ENCODE measurements around the gene FEM1A. TPM values are rescaled to one million over a fixed set of nuclear protein-coding genes. Genes with fewer than 3 reads are reported as not detected.

The FEM1A gene
- total and polyA plus RNA-seq, 9 of the 15 experiments (the other 6 are each of a cell fraction or from before 2014, with no cell fraction given), result 0.08 to 19.0 (median 6.8) TPM

- no peak overlapping the region for H3K4me2 ChIP-seq (ENCODE audit: insufficient read depth, low read length)
- TF ChIP-seq ZNF511 (CRISPR knock-in tag; IDR thresholded peaks at IDR 0.05), result no peak
- TF ChIP-seq CCAR2 (IDR thresholded peaks at IDR 0.05; ENCODE audit: low read depth, low read length), result no peak
- TF ChIP-seq RB1 (IDR thresholded peaks at IDR 0.05; ENCODE audit: low read depth), result no peak
- TF ChIP-seq ZNF77 (CRISPR knock-in tag; IDR thresholded peaks at IDR 0.05), result no peak
- TF ChIP-seq, protein P1, sequence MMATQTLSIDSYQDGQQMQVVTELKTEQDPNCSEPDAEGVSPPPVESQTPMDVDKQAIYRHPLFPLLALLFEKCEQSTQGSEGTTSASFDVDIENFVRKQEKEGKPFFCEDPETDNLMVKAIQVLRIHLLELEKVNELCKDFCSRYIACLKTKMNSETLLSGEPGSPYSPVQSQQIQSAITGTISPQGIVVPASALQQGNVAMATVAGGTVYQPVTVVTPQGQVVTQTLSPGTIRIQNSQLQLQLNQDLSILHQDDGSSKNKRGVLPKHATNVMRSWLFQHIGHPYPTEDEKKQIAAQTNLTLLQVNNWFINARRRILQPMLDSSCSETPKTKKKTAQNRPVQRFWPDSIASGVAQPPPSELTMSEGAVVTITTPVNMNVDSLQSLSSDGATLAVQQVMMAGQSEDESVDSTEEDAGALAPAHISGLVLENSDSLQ (IDR thresholded peaks at IDR 0.05), result no peak
- TF ChIP-seq FUS (optimal IDR thresholded peaks at IDR 0.05; ENCODE audit: low read depth, low read length), result no peak
- TF ChIP-seq SMARCA5 (IDR thresholded peaks at IDR 0.05), result no peak
- no peak for TF ChIP-seq ETV5 (CRISPR knock-in tag; IDR thresholded peaks at IDR 0.05; ENCODE audit: low read depth)
- no peak for TF ChIP-seq RAD21 (CRISPR knock-in tag; conservative IDR thresholded peaks at IDR 0.05 in 1 of 2, IDR thresholded peaks at IDR 0.05 in 1 of 2)
- TF ChIP-seq ZNF436 (CRISPR knock-in tag; IDR thresholded peaks at IDR 0.05), result no peak
- no peaks in the 10 kb centered on the region for H3K9me3 ChIP-seq (replicated peaks; ENCODE audit: control insufficient read depth, insufficient read depth, low read depth, low read length)
- FAIRE-seq (no peak), ATAC-seq (no peak), DNase-seq (ENCODE audit: extremely low read depth in 1 of 4, low spot score in 3 of 4) (no peak)
- H3K9me1 ChIP-seq (ENCODE audit: control insufficient read depth, insufficient read depth, low read length), result peaks cover 5% of the 10 kb centered on the region
- H3K4me3 ChIP-seq, result no peak overlapping the region
- in situ Hi-C loops (cut with MboI) (no loop called here), intact Hi-C loops (cut with micrococcal nuclease) (no loop called here)
- H4K20me1 ChIP-seq (replicated peaks; ENCODE audit: control insufficient read depth, insufficient read depth, low read length), result no peaks in the 10 kb centered on the region
- no peak overlapping the region for H3K27ac ChIP-seq (ENCODE audit: extremely low read depth, low read depth, low read length)
- H3K9ac ChIP-seq (ENCODE audit: insufficient read depth in 1 of 2, low read depth in 2 of 2, low read length in 2 of 2), result no peak overlapping the region; a peak in 1 of 4 replicates
- CTCF ChIA-PET (ENCODE audit: low intra/inter-chr PET ratio), result no interaction called here
- no peaks in the 10 kb centered on the region; the same call in 2 of the 3 replicates for H3K79me2 ChIP-seq (ENCODE audit: control insufficient read depth, insufficient read depth, low read length)
- peaks cover 44% of the 10 kb centered on the region for H3K36me3 ChIP-seq (ENCODE audit: control insufficient read depth, insufficient read depth, low read length)
- H3K4me1 ChIP-seq (replicated peaks in 1 of 2; ENCODE audit: control insufficient read depth in 2 of 2, insufficient read depth in 2 of 2, low read length in 2 of 2), result peaks cover 5 to 11% of the 10 kb centered on the region in 2 experiments; a peak in 4 of 5 replicates
- POLR2A ChIA-PET, result interaction anchor here (0.6 kb wide), 1 partner anchor 13 kb away, joined by 3 read pairs; no protein-coding TSS in a partner anchor
- WGBS (ENCODE audit: insufficient coverage, low coverage, missing lambda C conversion rate), result 92% methylated on average over 11 of the region's 17 CpGs
- H3K27me3 ChIP-seq (ENCODE audit: control insufficient read depth in 2 of 2, insufficient read depth in 2 of 2, low read length in 2 of 2), result no peaks in the 10 kb centered on the region
- no peak overlapping the region for H2AFZ ChIP-seq (ENCODE audit: low read depth, low read length)
- no TSS peak for BruUV-seq (replicated peaks)
Measured at GRCh38 chr19:4839192-4839591, 47.7 kb downstream of the FEM1A start.
